Activated naive CD8-positive, alpha-beta T cell treated with anti-CD3 and anti-CD28 coated beads, Interleukin-2, amount 10 ng/mL, durations not matched to agents 7 days and 5 days (primary cell): ENCODE data around the gene OTOGL. TPM values are rescaled to one million over a fixed set of nuclear protein-coding genes. Genes with fewer than 3 reads are reported as not detected.

Experiments used
- ATAC-seq: fragments of 150-1000 bp; cut with Tn5 transposase; one replicate; pipeline ENCODE4 v1.10.0; 2021; ENCODE audit warnings: low read depth, moderate library complexity
- POLR2A ChIA-PET: fragments of 350-600 bp; sonication (Branson Sonifier 250); formaldehyde crosslinking; loops from one replicate; lab custom pipeline; 2021; ENCODE audit warnings: antibody characterized with exemption; lab: Charles Lee
- DNase-seq: peaks from one replicate; pipeline ENCODE4 v3.0.0; 2021
- H3K27ac Mint-ChIP-seq: one replicate; pipeline ENCODE4 v1.8.0; 2022; ENCODE audit warnings: mild to moderate bottlenecking, mixed read lengths
- H3K27me3 Mint-ChIP-seq: one replicate; pipeline ENCODE4 v1.8.0; 2022; ENCODE audit warnings: mild to moderate bottlenecking, moderate library complexity, mixed read lengths
- H3K36me3 Mint-ChIP-seq: one replicate; pipeline ENCODE4 v1.8.0; 2021; ENCODE audit warnings: mild to moderate bottlenecking, mixed read lengths
- H3K4me1 Mint-ChIP-seq: one replicate; pipeline ENCODE4 v1.8.0; 2021; ENCODE audit warnings: mixed read lengths
- H3K4me3 Mint-ChIP-seq: one replicate; pipeline ENCODE4 v1.8.0; 2022; ENCODE audit warnings: mild to moderate bottlenecking, moderate library complexity, mixed read lengths
- H3K9me3 Mint-ChIP-seq: one replicate; pipeline ENCODE4 v1.8.0; 2021; ENCODE audit warnings: mixed read lengths
- total RNA-seq, 2 experiments: library from RNA; stranded (reverse); gene quantifications; one replicate each; pipeline ENCODE4 v1.2.3, GENCODE V29; 2021

The OTOGL gene
- total RNA-seq, 2 experiments from 2014 or later, result not detected

- Mint-ChIP-seq H3K4me1 (peaks cover 10% of the 10 kb centered on the region), H3K9me3 (peaks cover 3% of the 10 kb centered on the region), H3K27ac (no peak overlapping the region), H3K4me3 (no peak overlapping the region), H3K36me3 (peaks cover 5% of the 10 kb centered on the region), H3K27me3 (peaks cover 2% of the 10 kb centered on the region)
- no peak for ATAC-seq
- POLR2A ChIA-PET, result no interaction called here
- DNase-seq, result no peak
Measured at GRCh38 chr12:80087486-80088213, 11.7 kb upstream of the OTOGL start.

GRCh38 chr12:80100591-80100990 lies 1.3 kb downstream of the OTOGL start:
- Mint-ChIP-seq H3K36me3 (no peaks in the 10 kb centered on the region), H3K27ac (no peak overlapping the region), H3K27me3 (peaks cover 3% of the 10 kb centered on the region), H3K9me3 (no peaks in the 10 kb centered on the region), H3K4me3 (no peak overlapping the region), H3K4me1 (no peaks in the 10 kb centered on the region)
- POLR2A ChIA-PET, result no interaction called here
- DNase-seq, result no peak
- ATAC-seq, result no peak

GRCh38 chr12:80101126-80101525 lies 1.8 kb downstream of the OTOGL start:
- DNase-seq, result no peak
- no peak overlapping the region for H3K4me3 Mint-ChIP-seq

DNA sequence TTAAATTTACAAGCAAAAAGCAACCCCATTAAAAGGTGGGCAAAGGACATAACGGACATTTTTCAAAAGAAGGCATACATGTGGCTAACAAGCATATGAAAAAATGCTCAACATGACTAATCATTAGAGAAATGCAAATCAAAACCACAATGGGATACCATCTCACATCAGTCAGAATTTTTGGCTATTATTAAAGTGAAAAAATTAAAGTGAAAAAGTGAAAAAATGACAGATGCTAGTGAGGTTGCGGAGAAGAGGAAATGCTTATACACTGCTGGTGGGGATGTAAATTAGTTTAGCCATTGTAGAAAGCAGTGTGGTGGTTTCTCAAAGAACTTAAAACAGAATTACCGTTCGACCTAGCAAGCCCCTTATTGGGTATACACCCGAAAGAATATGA lies 7.9 kb downstream of the OTOGL start:
- no peaks in the 10 kb centered on the region for H3K36me3 Mint-ChIP-seq
- no peak overlapping the region for H3K27ac Mint-ChIP-seq
- ATAC-seq (no peak), DNase-seq (no peak)
- no peak overlapping the region for H3K4me3 Mint-ChIP-seq
- no peaks in the 10 kb centered on the region for H3K27me3 Mint-ChIP-seq
- H3K9me3 Mint-ChIP-seq, result peaks cover 1% of the 10 kb centered on the region
- no peaks in the 10 kb centered on the region for H3K4me1 Mint-ChIP-seq
- POLR2A ChIA-PET, result no interaction called here

More at GRCh38 chr12:80101126-80101525, 1.8 kb downstream of the OTOGL start:
- Mint-ChIP-seq H3K4me1 (no peaks in the 10 kb centered on the region), H3K27ac (no peak overlapping the region), H3K9me3 (no peaks in the 10 kb centered on the region), H3K36me3 (no peaks in the 10 kb centered on the region), H3K27me3 (peaks cover under 1% of the 10 kb centered on the region)
- POLR2A ChIA-PET, result no interaction called here
- no peak for ATAC-seq

DNA sequence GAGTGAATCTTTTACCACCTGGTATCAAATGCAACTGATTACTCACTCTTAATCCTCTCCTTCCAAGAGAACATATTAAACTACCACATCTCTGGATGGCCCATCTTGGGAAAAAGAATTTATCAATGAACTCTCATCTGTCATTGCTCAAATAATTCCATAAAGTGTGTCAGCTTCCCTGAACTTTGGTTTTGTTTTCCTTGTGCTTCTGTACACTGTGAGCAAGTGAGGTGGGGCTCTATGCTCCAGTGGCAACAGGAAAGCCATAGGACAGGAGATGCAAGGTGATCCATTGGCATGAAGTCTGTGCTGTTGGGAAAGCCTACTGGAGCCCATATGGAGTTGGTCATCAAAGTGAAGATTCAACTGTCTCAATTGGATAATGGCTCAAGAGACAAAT lies 17.4 kb downstream of the OTOGL start:
- POLR2A ChIA-PET, result no interaction called here
- ATAC-seq (no peak), DNase-seq (no peak)
- Mint-ChIP-seq H3K27me3 (no peaks in the 10 kb centered on the region), H3K27ac (no peak overlapping the region), H3K4me3 (no peak overlapping the region), H3K9me3 (peaks cover 10% of the 10 kb centered on the region), H3K36me3 (peaks cover 3% of the 10 kb centered on the region), H3K4me1 (no peaks in the 10 kb centered on the region)

GRCh38 chr12:80118565-80119324 lies 19.4 kb downstream of the OTOGL start:
- Mint-ChIP-seq H3K36me3 (peaks cover 3% of the 10 kb centered on the region), H3K9me3 (peaks cover 2% of the 10 kb centered on the region), H3K4me3 (no peak overlapping the region), H3K4me1 (no peaks in the 10 kb centered on the region), H3K27me3 (no peaks in the 10 kb centered on the region), H3K27ac (no peak overlapping the region)
- POLR2A ChIA-PET, result no interaction called here
- ATAC-seq (no peak), DNase-seq (no peak)

DNA sequence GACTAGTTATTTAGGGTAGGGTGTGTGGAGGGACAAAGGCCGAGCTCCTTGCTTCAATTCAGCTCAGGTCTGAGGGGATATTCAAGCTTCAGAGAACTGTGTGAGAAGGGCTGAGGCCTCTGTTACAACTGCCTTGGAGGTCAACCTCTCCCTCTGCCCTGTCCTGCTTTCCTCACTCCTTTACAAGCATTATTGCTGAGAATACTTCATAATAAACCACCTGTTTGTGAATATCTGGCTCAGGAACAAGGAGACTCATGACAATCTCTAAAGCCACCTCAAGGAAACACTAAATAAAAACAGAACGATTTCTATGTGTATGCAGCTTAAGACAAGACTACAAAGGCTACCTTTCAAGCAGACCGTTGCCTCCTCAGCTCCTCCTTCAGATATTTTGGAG lies 21.7 kb downstream of the OTOGL start:
- no peaks in the 10 kb centered on the region for H3K4me1 Mint-ChIP-seq
- no peaks in the 10 kb centered on the region for H3K36me3 Mint-ChIP-seq
- no peak overlapping the region for H3K27ac Mint-ChIP-seq
- no peak overlapping the region for H3K4me3 Mint-ChIP-seq
- POLR2A ChIA-PET, result no interaction called here
- no peak for DNase-seq
- no peak for ATAC-seq
- peaks cover 3% of the 10 kb centered on the region for H3K27me3 Mint-ChIP-seq
- H3K9me3 Mint-ChIP-seq, result peaks cover 2% of the 10 kb centered on the region

DNA sequence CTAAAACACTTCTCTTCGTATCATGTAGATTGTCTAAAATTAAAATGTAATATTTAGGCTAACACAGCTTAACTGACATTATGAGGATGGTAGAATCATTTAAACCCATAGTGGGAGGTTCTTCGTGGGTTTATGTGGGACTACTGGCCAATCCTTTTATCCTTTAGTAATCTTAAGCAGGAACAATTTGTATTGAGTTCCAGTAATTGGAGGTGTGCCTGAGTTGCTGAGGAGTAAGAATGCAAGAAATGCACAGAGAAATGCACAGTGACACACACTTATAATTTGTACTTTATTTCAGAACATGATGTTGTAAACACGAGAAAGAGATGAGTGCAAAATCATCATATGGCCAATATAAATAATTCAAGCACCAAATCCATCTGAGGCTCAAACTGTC lies 22.3 kb downstream of the OTOGL start:
- H3K36me3 Mint-ChIP-seq, result no peaks in the 10 kb centered on the region
- H3K9me3 Mint-ChIP-seq, result peaks cover 2% of the 10 kb centered on the region
- no peak for ATAC-seq
- DNase-seq, result no peak
- H3K4me1 Mint-ChIP-seq, result no peaks in the 10 kb centered on the region
- peaks cover 3% of the 10 kb centered on the region for H3K27me3 Mint-ChIP-seq
- H3K4me3 Mint-ChIP-seq, result no peak overlapping the region
- POLR2A ChIA-PET, result no interaction called here
- no peak overlapping the region for H3K27ac Mint-ChIP-seq

DNA sequence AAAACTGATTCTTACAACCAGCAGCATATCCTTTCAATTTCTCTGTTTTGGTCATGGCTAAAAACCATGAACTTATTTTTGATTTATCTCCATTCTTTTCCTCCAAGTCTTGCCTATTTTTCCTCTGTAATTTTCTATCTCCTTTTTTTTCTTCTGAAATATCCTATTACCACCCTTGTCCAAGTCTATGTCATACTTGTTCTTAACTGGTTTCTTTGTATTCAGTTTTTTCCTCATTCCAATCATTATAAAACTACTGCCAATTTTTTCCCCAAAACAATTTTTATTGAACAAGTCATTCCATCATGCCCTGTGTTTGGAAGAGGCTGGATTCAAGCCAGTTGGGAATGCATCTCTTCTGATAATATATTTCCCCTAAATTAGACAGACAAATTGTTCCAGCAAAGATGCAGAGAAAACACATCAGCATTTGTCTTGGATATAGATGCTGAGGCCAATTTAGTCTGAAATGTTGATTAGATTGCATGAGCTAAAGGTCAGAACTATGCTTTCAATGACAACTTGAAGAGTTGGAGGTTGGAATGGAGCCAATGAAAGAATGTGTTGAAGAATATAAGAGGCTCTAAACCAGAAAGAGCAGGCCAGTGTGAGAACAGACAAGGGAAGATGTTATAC lies 30.7 kb downstream of the OTOGL start:
- Mint-ChIP-seq H3K9me3 (peaks cover 5% of the 10 kb centered on the region), H3K27ac (no peak overlapping the region), H3K27me3 (peaks cover 3% of the 10 kb centered on the region), H3K36me3 (peaks cover 2% of the 10 kb centered on the region), H3K4me3 (no peak overlapping the region), H3K4me1 (no peaks in the 10 kb centered on the region)
- POLR2A ChIA-PET, result no interaction called here
- ATAC-seq (no peak), DNase-seq (no peak)

- Mint-ChIP-seq H3K36me3 (no peaks in the 10 kb centered on the region), H3K27ac (no peak overlapping the region), H3K4me3 (no peak overlapping the region), H3K27me3 (peaks cover 2% of the 10 kb centered on the region), H3K4me1 (no peaks in the 10 kb centered on the region), H3K9me3 (no peaks in the 10 kb centered on the region)
- ATAC-seq (no peak), DNase-seq (no peak)
- POLR2A ChIA-PET, result no interaction called here
Measured at GRCh38 chr12:80135624-80136023, 36.3 kb downstream of the OTOGL start.

DNA sequence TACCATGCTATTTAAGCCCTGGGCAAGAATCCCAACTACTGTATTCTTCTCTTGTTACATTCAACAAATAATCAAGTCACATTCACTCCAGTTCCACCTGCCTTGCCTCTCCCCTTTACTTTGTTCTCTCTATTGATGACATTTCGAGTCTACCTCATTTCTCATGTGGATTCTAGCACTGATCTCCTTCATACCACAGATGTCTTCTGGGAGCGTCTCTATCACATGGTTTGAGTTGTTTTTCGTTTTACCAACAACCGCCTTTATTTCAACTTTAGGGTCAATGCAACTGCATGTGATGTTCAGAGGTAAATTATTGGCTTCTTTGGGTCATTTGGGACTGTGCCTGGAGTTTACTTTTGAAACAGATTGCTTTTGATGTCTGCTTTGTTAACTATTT lies 40.7 kb downstream of the OTOGL start:
- Mint-ChIP-seq H3K27me3 (peaks cover 10% of the 10 kb centered on the region), H3K4me1 (no peaks in the 10 kb centered on the region), H3K9me3 (no peaks in the 10 kb centered on the region), H3K27ac (no peak overlapping the region), H3K4me3 (no peak overlapping the region), H3K36me3 (no peaks in the 10 kb centered on the region)
- DNase-seq (no peak), ATAC-seq (no peak)
- POLR2A ChIA-PET, result no interaction called here

GRCh38 chr12:80142640-80143039 lies 43.3 kb downstream of the OTOGL start:
- no peak for ATAC-seq
- Mint-ChIP-seq H3K36me3 (no peaks in the 10 kb centered on the region), H3K4me3 (no peak overlapping the region), H3K27me3 (peaks cover 10% of the 10 kb centered on the region), H3K9me3 (no peaks in the 10 kb centered on the region), H3K4me1 (no peaks in the 10 kb centered on the region), H3K27ac (no peak overlapping the region)
- no peak for DNase-seq
- POLR2A ChIA-PET, result no interaction called here

- POLR2A ChIA-PET, result no interaction called here
- H3K36me3 Mint-ChIP-seq, result no peaks in the 10 kb centered on the region
- DNase-seq, result no peak
- H3K4me3 Mint-ChIP-seq, result no peak overlapping the region
- H3K27me3 Mint-ChIP-seq, result peaks cover 10% of the 10 kb centered on the region
- no peak for ATAC-seq
- no peaks in the 10 kb centered on the region for H3K9me3 Mint-ChIP-seq
- no peaks in the 10 kb centered on the region for H3K4me1 Mint-ChIP-seq
- no peak overlapping the region for H3K27ac Mint-ChIP-seq
Measured at GRCh38 chr12:80143537-80143936, 44.2 kb downstream of the OTOGL start.
